Stimulated activated CD8-positive, alpha-beta memory T cell treated with anti-CD3 and anti-CD28 coated beads, Interleukin-12 subunit alpha, Interleukin-12 subunit beta, amount 100 ng/mL, for 1 hour (primary cell): ENCODE results near the gene SLC24A3.

Experiments used
- DNase-seq: peaks from one replicate; pipeline ENCODE4 v3.0.0-alpha.2; 2020; ENCODE audit warnings: low read depth

Gene SLC24A3

DNA sequence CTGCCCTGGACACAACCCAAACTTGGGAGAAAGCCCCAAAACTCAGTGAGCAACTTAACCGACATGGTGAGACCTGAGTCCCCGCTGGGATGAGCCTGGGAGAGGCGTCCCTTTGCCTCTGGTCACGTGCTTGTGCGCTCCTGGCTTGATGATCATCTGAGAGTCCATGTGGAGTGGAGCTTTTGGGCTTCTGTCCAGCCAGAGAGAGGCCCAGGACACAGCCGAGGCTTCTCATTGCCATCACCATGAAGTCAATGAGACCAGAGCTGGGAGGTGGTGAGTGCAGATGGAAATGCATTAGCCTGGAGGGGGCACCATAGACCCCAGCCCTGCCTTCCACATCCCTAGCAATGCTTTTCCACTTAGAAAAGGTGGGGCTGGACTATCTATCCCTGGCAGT is 250.0 kb downstream of the SLC24A3 start:
- DNase-seq, result no peak

DNA sequence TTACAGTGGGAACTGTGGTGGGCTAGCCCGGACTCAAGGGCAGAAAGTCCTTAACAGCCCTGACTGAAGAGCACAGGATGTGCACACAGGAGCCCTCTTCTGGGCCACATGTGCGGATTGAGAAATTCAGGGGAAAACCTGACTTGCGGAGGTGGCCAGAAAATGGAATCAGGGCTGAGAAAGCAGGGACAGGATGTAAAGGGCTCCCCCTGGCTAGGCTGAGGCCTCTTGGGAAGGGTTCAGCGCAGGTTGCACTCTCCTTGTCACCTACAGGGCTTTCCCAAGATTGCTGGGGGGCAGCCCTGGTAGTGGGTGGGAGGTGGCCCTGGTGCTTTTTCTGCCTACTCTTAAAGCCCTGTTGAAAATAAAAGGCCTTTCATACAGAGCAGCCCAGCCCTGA is 251.2 kb downstream of the SLC24A3 start:
- DNase-seq, result no peak

DNA sequence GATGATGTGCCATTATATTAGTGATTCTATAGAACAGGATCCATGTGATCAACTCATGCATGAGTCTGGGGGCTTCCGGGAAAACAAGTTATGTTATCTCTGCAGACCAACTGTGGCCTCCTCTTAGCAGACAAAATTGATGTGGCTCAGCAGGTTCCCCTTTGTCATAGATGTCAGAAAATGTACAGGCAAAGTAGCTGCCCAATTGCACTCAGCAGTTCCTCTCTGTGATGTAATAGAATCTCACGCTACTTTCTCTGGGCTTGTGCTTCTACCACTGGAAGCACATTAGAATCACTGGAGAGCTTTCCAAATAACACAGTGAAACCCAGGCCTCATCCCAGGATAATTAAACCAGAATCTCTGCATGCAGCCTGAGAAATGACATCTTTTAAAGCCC is 253.1 kb downstream of the SLC24A3 start:
- DNase-seq, result no peak

DNA sequence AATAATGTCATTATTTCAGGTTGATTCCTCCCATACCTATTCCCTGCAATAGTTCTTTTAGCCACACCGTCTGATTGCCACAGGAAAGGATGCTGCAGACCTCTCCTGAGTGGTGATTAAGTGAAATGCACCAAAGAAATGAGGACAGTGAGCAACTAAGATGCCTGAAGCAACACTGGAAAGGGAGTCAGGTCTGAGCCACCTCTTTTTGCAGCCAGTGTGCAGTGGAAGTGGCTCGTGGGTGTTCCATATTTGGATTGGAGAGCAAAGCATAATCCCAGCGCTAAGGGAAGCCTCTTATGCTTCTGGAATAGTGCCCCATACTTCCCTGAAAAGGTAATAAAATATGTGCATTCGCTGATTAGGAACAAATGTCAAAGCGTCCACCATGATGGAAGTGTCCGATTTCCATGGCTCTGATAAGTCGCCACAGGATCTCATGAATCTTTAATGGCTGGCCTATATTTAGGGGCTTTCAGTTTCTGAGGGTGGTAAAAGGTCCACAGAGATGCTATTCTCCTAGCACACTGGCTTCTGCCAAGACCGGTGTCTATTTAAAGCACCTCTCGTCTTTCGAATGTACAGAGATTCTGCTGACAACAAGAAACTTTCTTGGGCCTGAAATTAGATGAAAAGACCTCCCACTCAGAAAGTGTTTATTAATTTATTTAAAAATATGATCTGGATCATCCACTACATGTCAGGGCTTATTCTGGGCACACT is 253.9 kb downstream of the SLC24A3 start:
- DNase-seq, result no peak

DNA sequence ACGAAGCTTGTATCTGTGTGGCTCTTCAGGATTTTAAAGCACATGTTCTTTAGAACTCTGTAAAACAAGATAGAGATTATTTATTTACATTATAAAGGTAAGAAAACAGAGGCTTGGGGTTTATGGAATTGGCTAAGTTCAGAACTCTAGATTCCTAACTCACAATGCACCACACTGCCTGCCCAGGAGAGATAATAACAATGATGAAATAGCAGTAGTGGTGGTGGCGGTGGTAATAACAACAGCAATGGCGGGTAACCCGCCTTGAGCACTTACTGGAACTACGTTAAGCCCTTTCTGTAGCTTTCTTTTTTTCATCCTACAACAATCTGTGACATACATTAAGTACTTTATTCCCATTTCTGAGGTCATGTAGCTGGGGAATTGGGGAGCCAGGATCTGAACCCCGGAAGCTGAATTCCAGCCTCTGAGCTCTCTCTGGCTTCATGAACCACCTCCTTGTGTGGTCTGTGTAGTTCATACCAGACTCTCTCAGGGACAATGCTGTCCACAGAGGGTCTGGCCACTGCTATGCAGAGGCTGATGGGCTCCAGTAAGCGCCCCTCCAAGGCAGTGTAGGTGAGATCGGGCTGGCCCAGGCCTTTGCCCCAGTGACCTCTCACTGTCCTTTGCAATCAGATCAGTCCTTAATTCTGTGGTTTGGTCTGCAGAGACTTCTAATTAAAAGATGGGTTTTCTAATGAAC is 260.9 kb downstream of the SLC24A3 start:
- no peak for DNase-seq

DNA sequence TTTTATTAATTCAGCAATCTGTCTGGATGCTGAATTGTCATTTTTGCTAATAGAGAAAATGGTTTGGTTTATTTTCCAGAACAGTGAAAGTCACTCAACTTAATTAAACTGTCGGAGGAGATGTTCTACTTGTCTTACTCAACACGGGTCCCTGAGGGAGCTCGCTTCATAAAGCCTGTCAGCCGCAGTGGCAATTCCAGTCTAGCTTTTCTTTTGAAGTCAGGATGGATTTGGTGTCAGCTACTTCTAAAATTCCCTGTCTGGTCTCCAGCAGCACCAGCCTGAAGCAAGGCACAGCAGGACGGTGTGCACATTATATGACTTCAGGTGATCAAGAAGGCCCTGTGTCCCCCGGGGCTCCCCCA is 261.5 kb downstream of the SLC24A3 start:
- no peak for DNase-seq

DNA sequence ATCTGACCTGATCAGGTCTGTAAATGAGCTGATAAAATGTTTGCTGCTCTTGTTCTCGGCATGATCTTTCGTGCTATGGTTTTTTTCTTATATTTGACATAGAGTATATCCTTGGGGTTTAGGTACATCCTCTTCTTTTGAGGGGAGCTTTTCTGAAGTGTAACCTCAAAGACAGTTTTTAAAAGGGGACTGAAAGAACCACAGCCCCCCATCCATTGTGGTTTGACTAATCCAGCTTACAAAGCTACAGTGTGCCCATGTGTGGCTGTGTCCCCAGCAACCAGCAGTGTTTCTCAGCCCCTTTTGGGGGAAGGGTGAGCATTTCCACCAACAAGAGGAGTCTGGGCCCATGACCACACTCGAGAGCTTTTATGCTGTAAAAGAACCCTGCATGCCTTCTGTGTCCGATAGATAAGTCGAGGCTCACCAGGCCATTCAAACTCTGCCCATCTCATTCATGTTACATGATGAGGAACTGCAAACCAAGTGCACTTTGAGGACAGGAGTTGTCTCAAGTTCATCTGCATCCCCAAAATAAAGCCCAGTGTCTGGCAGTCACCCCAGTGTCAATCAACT is 266.0 kb downstream of the SLC24A3 start:
- no peak for DNase-seq

DNA sequence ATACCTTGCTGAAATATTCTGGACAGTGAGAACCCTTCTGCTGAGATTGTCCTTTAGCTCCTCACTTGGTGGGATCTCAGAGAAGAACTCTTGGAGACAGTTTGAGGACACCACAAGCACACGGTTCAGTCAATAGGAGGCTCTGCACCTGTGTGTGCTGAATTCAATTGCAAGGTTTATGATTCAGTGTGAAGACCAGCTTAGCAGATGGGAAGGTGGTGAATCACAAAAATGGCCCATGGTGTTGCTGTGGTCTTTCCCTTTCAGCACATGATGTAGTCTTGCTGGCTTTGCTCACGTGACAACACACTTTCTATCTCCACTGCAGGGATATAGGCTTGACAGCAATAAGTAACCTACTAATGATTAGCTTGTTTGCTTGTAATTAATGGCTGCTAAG is 270.3 kb downstream of the SLC24A3 start:
- no peak for DNase-seq

DNA sequence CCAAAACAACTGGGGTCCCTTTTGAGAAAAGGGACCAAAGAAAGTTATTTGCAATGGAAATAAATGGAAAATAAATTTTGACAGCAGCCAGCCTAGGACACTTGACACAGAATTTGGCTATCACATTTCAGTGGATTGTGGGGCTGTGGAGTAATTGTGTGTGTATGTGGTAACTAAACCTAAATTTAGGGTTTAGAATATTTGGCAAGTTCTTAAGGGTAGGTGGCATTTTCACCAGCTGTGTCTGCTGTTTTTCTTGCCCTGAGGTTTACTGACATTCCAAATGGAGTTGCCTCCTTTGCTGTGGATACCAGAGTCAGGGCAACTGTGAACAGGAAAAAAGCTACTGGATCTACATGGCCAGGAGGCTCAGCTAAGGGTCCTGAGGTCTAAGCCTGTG is 270.9 kb downstream of the SLC24A3 start:
- DNase-seq, result no peak

DNA sequence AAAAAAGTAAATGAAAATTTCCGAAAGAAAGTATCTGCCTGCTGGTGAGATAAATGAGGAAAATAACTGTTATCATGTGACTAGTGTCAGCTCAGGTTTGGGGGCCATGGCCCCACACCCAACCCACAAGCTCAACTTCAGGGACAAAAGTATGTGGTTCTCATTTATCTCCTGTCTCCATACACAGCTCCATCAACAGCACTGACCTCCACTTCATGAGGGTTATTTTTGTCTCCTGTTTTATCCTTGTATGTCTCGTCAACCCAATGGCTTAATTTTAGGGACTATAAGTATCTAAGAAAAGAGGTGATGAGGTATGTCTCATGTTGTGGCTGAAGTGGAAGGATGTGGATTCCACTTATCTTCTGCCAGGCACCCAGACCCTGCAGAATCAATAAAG is 274.0 kb downstream of the SLC24A3 start:
- DNase-seq, result no peak

DNA sequence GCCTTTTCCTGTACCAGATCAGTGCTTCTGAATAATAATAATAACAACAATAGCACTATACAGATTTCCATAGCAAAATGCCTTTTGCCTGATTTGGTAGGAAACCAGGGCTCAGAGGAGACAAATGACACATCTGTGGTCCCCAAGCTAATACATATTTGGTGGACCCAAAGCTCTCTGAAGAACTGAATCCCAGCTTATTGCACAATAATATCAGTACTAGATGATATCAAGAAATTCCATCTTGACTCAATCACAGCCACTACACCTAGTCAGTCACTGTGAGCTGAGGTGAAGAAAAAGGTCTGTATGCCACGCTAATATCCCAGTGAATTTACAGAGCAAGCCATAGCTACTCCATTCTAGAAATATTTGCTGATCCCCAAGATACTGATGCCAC is 275.0 kb downstream of the SLC24A3 start:
- no peak for DNase-seq

DNA sequence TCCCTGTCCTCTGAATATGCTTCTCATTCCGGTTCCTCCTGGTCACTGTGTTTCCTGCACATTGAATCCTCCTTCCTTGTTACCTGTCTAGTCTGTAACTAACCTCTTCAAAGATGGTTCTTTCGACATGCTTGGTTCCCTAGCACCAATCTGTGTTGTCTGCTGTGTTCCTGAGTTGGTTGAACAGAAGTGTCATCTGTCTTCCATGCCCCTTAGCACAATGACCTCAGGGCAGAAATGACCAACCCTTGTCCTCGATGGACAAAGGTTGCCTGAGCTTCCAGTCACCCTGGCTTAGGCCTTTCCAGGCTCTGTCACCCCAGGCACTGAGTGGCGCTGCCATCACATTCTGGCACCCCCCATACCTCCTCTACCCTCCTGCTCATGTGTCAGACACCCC is 278.8 kb downstream of the SLC24A3 start:
- no peak for DNase-seq

DNA sequence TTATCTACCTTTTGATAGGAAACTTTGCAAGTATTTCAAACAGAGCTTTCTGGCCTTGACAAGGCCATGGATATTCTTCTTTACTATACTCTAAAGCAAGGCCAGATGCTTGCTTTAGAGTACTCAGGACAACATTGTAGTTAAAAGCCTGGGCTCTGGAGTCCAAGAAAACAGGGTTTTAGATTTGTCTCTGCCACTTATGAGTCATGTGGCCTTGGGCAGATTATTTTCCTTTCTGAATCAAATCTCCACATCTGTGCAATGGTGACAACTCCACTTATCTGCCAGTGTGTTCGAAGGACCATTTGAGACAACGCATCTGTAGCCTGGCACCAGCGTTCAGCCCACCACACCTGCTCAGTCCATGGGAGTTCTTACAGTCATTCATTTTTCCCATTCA is 279.7 kb downstream of the SLC24A3 start:
- DNase-seq, result no peak

DNA sequence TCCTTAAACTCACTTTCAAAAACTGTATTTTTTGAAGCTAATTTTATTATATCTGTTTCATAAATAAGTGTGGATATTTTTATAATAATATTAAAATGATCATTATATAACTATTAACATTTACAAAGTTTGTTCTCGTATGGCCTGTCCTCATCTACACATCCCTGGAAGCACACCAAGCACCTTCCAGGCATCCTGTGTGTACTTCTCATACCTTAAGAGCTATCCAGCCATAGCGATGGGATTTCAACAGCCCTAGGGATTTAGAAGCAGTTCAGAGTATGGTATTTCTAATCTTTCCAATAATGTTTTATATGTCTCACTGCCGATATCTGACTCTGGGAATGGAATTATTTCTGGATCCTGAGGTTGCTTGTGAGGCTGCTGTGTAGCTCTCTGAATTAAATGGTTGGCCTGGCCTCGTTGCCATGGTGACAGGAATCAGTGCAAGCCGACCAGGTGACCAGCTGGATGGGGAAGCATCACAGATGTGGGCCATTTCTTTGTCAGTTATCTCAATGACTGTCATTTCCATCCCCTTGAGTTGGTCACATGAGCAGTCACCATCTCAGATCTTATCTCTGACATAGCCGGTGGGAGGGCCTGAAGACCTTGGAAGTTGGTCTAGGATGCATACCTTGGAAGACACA is 280.4 kb downstream of the SLC24A3 start:
- DNase-seq, result no peak

DNA sequence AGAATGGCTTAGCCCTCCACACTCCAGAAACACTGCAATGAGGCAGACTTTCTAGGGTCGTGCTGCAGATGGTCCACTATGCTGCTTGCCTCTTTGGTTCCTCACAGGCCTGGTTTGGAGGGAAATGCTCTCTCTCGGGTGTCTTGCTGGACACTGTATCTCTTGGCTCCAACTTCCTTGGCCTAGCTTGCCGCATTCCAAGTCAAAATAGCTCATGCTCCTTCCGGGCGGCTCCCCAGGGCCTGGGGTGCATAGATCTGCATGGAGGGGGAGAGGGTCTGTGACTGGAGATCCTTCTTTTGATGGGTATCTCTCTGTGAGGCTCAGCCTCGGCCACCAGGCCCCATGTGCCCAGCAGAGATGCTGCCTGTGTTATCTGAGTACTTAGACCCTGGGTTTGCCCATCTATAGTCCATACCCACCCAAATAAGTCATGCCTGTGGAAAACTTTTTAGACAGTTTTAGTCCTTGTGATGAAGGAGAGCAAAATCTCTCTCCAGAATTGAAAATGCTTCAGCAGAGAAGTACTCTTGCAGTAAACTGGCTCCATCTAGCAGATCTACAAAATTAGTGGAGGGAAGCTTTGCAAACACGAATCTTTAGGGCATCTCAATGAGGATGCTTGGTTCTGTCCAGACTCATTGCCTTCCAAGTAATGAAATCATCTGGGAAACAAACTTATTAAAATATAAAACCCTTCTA is 281.5 kb downstream of the SLC24A3 start:
- no peak for DNase-seq

DNA sequence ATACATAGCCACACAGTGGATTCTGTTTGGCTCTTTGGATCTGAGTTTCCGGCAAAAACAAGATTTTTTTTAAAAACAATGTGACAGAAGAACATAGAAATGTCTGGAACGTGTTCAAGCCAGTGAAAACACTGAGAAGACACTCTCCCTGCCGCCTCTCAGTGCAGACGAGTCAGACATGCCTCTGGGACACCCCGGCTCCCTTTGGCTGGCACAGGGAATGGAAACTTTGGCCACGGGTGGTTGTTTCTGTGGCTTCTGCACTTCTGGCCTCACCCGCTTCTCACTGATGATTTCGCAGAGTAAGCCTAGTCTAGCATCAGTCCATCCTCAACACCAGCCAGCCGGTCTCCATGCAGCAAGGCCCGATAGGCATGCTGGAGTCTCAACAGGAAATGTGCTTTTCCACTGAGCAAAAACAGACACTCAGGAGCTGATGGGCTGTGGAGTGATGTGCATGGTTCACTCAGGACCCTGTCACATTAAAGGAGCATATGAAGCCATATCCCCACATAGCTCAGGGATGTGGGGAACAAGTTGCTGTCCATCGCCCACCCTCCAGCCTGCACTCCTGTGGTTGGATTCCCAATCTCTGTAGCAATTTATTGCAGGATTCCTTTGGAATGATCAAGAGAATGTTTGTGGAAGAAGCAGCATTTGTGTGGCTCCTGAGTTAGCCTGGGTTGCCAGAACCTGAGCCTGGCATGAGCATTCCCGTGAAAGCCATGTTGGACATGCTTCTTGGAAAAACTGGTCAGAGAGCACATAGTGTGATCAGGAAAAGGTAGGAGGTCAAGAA is 283.7 kb downstream of the SLC24A3 start:
- DNase-seq, result no peak

DNA sequence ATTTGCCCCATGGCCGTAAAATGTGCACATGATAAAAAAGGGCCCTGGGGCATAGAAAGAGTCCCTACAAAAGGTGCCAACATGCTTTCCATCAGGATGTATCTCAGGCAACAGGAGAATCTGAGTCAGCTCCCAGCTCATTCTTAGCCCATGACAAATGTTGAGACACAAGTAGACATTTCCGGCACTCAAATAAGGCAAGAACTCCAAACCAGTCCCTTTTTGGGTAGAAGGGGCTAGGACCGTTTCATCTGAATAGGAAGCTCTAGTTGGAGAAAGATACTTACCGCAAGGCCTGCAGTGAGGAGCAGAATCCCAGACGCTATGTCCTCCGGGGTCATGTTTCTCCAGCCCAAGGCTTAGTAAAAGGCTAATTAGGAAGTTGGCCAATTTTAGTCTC is 284.6 kb downstream of the SLC24A3 start:
- DNase-seq, result no peak

DNA sequence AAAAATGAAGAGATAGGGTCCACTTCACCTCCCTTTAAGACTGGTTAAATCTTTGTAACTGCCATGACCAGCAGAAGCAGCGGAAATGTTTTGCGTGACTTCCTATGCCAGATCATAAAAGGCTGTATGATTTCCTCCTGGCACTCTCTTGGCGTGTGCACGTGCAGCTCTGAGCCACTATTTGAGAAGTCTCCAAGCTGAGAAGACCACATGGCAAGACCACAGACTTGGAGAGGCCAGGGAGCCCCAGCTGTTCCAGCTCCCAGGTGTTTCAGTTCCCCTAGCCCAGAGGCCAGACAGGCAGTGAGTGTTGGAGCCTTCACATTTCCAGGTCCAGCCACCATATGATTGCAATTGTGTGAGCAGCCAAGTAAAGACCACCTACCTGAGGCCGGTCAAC is 286.3 kb downstream of the SLC24A3 start:
- no peak for DNase-seq

DNA sequence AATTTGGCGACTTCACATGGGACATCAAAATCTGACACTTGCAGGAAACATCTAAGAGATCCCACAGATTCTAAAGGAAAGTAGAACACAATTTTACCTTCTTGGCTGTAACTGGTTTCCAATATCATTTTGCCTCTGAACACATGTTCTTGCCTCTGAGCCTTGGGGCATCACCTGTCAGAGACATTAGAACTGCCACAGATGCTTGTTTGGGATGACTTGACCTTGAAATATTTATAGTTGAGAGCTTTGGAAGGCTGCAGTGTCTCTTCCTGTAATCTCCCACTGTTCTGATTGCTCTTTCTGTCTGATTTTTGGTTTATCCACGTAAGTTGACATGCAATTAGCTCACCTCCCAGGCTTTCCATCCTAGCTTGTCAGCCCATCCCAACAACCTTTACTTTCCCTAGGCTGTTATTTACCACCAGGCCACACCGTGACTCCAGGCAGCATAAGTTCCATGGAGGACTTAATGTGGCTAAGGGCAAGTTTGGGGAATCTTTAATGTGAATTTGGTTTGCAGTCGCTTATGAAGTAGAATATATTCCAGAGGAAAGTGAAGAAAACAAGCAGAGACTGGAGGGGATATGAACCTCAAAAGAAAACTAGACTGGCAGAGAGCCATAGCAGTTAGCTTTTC is 289.2 kb downstream of the SLC24A3 start:
- no peak for DNase-seq

DNA sequence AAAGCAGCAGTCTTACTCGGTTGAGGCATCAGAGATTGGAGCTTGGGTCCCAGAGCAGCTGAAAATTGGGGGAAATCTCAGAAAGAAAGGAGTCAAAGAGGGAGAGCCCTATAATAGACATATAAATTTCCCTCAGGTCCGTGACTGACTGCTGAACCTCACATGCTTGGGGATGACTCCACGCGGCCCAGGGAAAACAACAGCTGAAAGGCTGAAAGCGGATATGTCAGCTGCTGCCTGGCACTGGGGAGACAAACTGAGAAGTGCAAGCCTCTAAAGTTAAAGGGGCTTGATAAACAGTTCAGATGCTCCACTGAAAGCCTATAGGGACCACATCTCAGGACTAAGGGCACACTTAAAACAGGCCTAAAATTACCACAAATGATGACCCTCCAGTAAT is 289.7 kb downstream of the SLC24A3 start:
- no peak for DNase-seq

DNA sequence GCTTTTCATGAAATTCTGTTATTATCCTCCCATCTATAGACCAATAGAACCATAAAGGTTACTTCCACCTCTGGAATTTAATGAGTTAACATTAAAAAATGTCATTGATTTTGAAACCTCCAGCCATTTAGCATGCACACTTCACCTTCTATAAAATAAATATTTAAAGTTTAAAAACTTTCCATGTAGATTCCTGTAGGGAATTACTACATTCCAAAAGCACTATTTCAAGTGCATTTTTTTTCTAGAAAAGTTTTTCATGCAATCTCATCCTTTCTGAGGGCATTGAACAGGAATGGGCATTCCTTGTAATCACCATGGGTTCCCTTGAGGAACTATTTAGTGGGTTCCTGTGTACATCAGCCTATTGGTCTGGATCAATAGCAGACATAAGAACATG is 291.8 kb downstream of the SLC24A3 start:
- DNase-seq, result no peak
